Mucosa of stomach (tissue), 1 donor: Measurements from ENCODE around the gene PCSK5.

Experiments used
- H3K27me3 ChIP-seq: one replicate; pipeline ENCODE4 v1.7.0; 2013; ENCODE audit warnings: mild to moderate bottlenecking, low read length; ENCODE audit not compliant: control insufficient read depth, insufficient read depth
- H3K36me3 ChIP-seq: one replicate; pipeline ENCODE4 v1.7.0; 2013; ENCODE audit warnings: low read length; ENCODE audit not compliant: control insufficient read depth, insufficient read depth
- H3K4me1 ChIP-seq: one replicate; pipeline ENCODE4 v1.7.0; 2013; ENCODE audit warnings: mild to moderate bottlenecking, low read length; ENCODE audit not compliant: control insufficient read depth, insufficient read depth
- H3K4me3 ChIP-seq: one replicate; pipeline ENCODE4 v1.7.0; 2013; ENCODE audit warnings: low read length
- H3K9ac ChIP-seq: one replicate; pipeline ENCODE4 v1.7.0; 2013; ENCODE audit warnings: mild to moderate bottlenecking, low read length, moderate library complexity
- H3K9me3 ChIP-seq: one replicate; pipeline ENCODE4 v1.7.0; 2013; ENCODE audit warnings: mild to moderate bottlenecking, low read length, moderate library complexity; ENCODE audit not compliant: control insufficient read depth
- donor health status: Pancreatic carcinoma.

Gene PCSK5

GRCh38 chr9:75933982-75934381, 43.5 kb downstream of the PCSK5 start:
- H3K9ac ChIP-seq, result no peak overlapping the region
- H3K4me1 ChIP-seq, result no peaks in the 10 kb centered on the region
- no peak overlapping the region for H3K4me3 ChIP-seq

GRCh38 chr9:75935591-75935990, 45.1 kb downstream of the PCSK5 start:
- H3K36me3 ChIP-seq, result peaks cover 7% of the 10 kb centered on the region
- H3K4me1 ChIP-seq, result no peaks in the 10 kb centered on the region

More at GRCh38 chr9:75933982-75934381, 43.5 kb downstream of the PCSK5 start:
- H3K27me3 ChIP-seq, result no peaks in the 10 kb centered on the region
- no peaks in the 10 kb centered on the region for H3K9me3 ChIP-seq
- H3K36me3 ChIP-seq, result peaks cover 7% of the 10 kb centered on the region

GRCh38 chr9:75937521-75938258, 47.2 kb downstream of the PCSK5 start:
- Histone ChIP-seq H3K9ac (no peak overlapping the region), H3K4me1 (no peaks in the 10 kb centered on the region), H3K9me3 (no peaks in the 10 kb centered on the region)

More at GRCh38 chr9:75935591-75935990, 45.1 kb downstream of the PCSK5 start:
- Histone ChIP-seq H3K27me3 (no peaks in the 10 kb centered on the region), H3K9me3 (no peaks in the 10 kb centered on the region), H3K9ac (no peak overlapping the region), H3K4me3 (no peak overlapping the region)

GRCh38 chr9:75938946-75939345, 48.5 kb downstream of the PCSK5 start:
- Histone ChIP-seq H3K9ac (no peak overlapping the region), H3K27me3 (no peaks in the 10 kb centered on the region)

More at GRCh38 chr9:75937521-75938258, 47.2 kb downstream of the PCSK5 start:
- Histone ChIP-seq H3K36me3 (peaks cover 4% of the 10 kb centered on the region), H3K27me3 (no peaks in the 10 kb centered on the region), H3K4me3 (no peak overlapping the region)

GRCh38 chr9:75939536-75940111, 49.2 kb downstream of the PCSK5 start:
- Histone ChIP-seq H3K9ac (no peak overlapping the region), H3K27me3 (no peaks in the 10 kb centered on the region), H3K4me3 (no peak overlapping the region), H3K4me1 (no peaks in the 10 kb centered on the region), H3K9me3 (no peaks in the 10 kb centered on the region), H3K36me3 (no peaks in the 10 kb centered on the region)

More at GRCh38 chr9:75938946-75939345, 48.5 kb downstream of the PCSK5 start:
- H3K36me3 ChIP-seq, result no peaks in the 10 kb centered on the region
- H3K4me1 ChIP-seq, result no peaks in the 10 kb centered on the region
- no peaks in the 10 kb centered on the region for H3K9me3 ChIP-seq
- H3K4me3 ChIP-seq, result no peak overlapping the region

- Histone ChIP-seq H3K4me3 (no peak overlapping the region), H3K27me3 (no peaks in the 10 kb centered on the region), H3K9ac (no peak overlapping the region), H3K9me3 (no peaks in the 10 kb centered on the region), H3K4me1 (no peaks in the 10 kb centered on the region), H3K36me3 (no peaks in the 10 kb centered on the region)
These were observed 50.6 kb downstream of the PCSK5 start for GRCh38 chr9:75941066-75941465.

GRCh38 chr9:75941577-75942311, 51.3 kb downstream of the PCSK5 start:
- Histone ChIP-seq H3K36me3 (no peaks in the 10 kb centered on the region), H3K9me3 (no peaks in the 10 kb centered on the region), H3K4me1 (no peaks in the 10 kb centered on the region), H3K4me3 (no peak overlapping the region), H3K9ac (no peak overlapping the region), H3K27me3 (no peaks in the 10 kb centered on the region)

GRCh38 chr9:75946766-75947165, 56.3 kb downstream of the PCSK5 start:
- Histone ChIP-seq H3K4me3 (no peak overlapping the region), H3K9ac (no peak overlapping the region), H3K27me3 (no peaks in the 10 kb centered on the region), H3K36me3 (no peaks in the 10 kb centered on the region), H3K4me1 (peaks cover 8% of the 10 kb centered on the region), H3K9me3 (no peaks in the 10 kb centered on the region)

- Histone ChIP-seq H3K27me3 (no peaks in the 10 kb centered on the region), H3K9ac (no peak overlapping the region), H3K4me1 (peaks cover 8% of the 10 kb centered on the region), H3K4me3 (no peak overlapping the region), H3K36me3 (no peaks in the 10 kb centered on the region), H3K9me3 (no peaks in the 10 kb centered on the region)
These were observed 56.8 kb downstream of the PCSK5 start for GRCh38 chr9:75947233-75947632.

- H3K9me3 ChIP-seq, result no peaks in the 10 kb centered on the region
- H3K36me3 ChIP-seq, result no peaks in the 10 kb centered on the region
- no peak overlapping the region for H3K9ac ChIP-seq
- no peaks in the 10 kb centered on the region for H3K27me3 ChIP-seq
- H3K4me3 ChIP-seq, result no peak overlapping the region
- peaks cover 32% of the 10 kb centered on the region for H3K4me1 ChIP-seq
These were observed 60.5 kb downstream of the PCSK5 start for GRCh38 chr9:75950998-75951397.

- Histone ChIP-seq H3K4me3 (no peak overlapping the region), H3K9me3 (no peaks in the 10 kb centered on the region), H3K36me3 (no peaks in the 10 kb centered on the region), H3K9ac (no peak overlapping the region), H3K4me1 (peaks cover 54% of the 10 kb centered on the region), H3K27me3 (no peaks in the 10 kb centered on the region)
These were observed 62.7 kb downstream of the PCSK5 start for GRCh38 chr9:75953218-75953617.

- peaks cover 52% of the 10 kb centered on the region for H3K4me1 ChIP-seq
- H3K27me3 ChIP-seq, result no peaks in the 10 kb centered on the region
- H3K36me3 ChIP-seq, result no peaks in the 10 kb centered on the region
- no peak overlapping the region for H3K9ac ChIP-seq
- H3K4me3 ChIP-seq, result no peak overlapping the region
- no peaks in the 10 kb centered on the region for H3K9me3 ChIP-seq
These were observed 65.7 kb downstream of the PCSK5 start for GRCh38 chr9:75956161-75956560.
